HEK293 (cell line): Measurements from ENCODE around the gene ERBB2.

ENCODE experiments used
- GLI2 ChIP-seq: fragments of 450-650 bp; formaldehyde crosslinking; IDR thresholded peaks from 2 replicates; pipeline ENCODE4; 2017; ENCODE audit warnings: missing biosample characterization, missing genetic modification characterization, low read depth, borderline replicate concordance
- GLIS1 ChIP-seq: fragments of 450-650 bp; formaldehyde crosslinking; IDR thresholded peaks from 2 replicates; pipeline ENCODE4 v1.5.1; 2016; ENCODE audit warnings: missing biosample characterization, missing genetic modification characterization
- KLF7 ChIP-seq: fragments of 450-650 bp; formaldehyde crosslinking; IDR thresholded peaks from 2 replicates; pipeline ENCODE4 v1.5.1; 2016; ENCODE audit warnings: missing biosample characterization, missing genetic modification characterization, borderline replicate concordance
- MYNN ChIP-seq: fragments of 450-650 bp; formaldehyde crosslinking; IDR thresholded peaks from 2 replicates; pipeline ENCODE4 v1.5.1; 2016; ENCODE audit warnings: missing biosample characterization, missing genetic modification characterization, borderline replicate concordance
- PATZ1 ChIP-seq: fragments of 450-650 bp; formaldehyde crosslinking; IDR thresholded peaks from 2 replicates; pipeline ENCODE4 v1.5.1; 2016; ENCODE audit warnings: missing biosample characterization, missing genetic modification characterization
- PRDM6 ChIP-seq: fragments of 450-650 bp; formaldehyde crosslinking; IDR thresholded peaks from 2 replicates; pipeline ENCODE4 v1.5.1; 2017; ENCODE audit warnings: missing biosample characterization, missing genetic modification characterization
- ZBTB44 ChIP-seq: fragments of 450-650 bp; IDR thresholded peaks from 2 replicates; pipeline ENCODE4 v1.5.1; 2018; ENCODE audit warnings: missing biosample characterization, mild to moderate bottlenecking, missing genetic modification characterization
- ZFP69B ChIP-seq: fragments of 450-650 bp; formaldehyde crosslinking; IDR thresholded peaks from 2 replicates; pipeline ENCODE4 v1.5.1; 2016; ENCODE audit warnings: missing biosample characterization, missing genetic modification characterization
- ZNF280D ChIP-seq: fragments of 450-650 bp; formaldehyde crosslinking; IDR thresholded peaks from 2 replicates; pipeline ENCODE4 v1.5.1; 2016; ENCODE audit warnings: missing biosample characterization, missing genetic modification characterization
- ZNF366 ChIP-seq: fragments of 450-650 bp; formaldehyde crosslinking; conservative IDR thresholded peaks from 2 replicates; pipeline ENCODE4 v1.5.1; 2016; ENCODE audit warnings: missing biosample characterization, missing genetic modification characterization
- ZNF416 ChIP-seq: fragments of 450-650 bp; formaldehyde crosslinking; IDR thresholded peaks from 2 replicates; pipeline ENCODE4 v1.5.1; 2016; ENCODE audit warnings: missing biosample characterization, missing genetic modification characterization
- ZNF423 ChIP-seq: fragments of 450-650 bp; formaldehyde crosslinking; IDR thresholded peaks from 2 replicates; pipeline ENCODE4 v1.5.1; 2016; ENCODE audit warnings: missing biosample characterization, missing genetic modification characterization
- ZNF433 ChIP-seq: fragments of 450-650 bp; formaldehyde crosslinking; IDR thresholded peaks from 2 replicates; pipeline ENCODE4 v1.5.1; 2016; ENCODE audit warnings: missing biosample characterization, missing genetic modification characterization, low read depth
- ZNF449 ChIP-seq: fragments of 450-650 bp; formaldehyde crosslinking; IDR thresholded peaks from 2 replicates; pipeline ENCODE4 v1.5.1; 2017; ENCODE audit warnings: missing biosample characterization, mild to moderate bottlenecking, missing genetic modification characterization, moderate library complexity
- ZNF473 ChIP-seq: fragments of 450-650 bp; formaldehyde crosslinking; IDR thresholded peaks from 2 replicates; pipeline ENCODE4 v1.5.1; 2017; ENCODE audit warnings: missing biosample characterization, missing genetic modification characterization
- ZNF521 ChIP-seq: fragments of 450-650 bp; formaldehyde crosslinking; IDR thresholded peaks from 2 replicates; pipeline ENCODE4 v1.5.1; 2017; ENCODE audit warnings: missing biosample characterization, mild to moderate bottlenecking, missing genetic modification characterization
- ZNF529 ChIP-seq: fragments of 450-650 bp; formaldehyde crosslinking; IDR thresholded peaks from 2 replicates; pipeline ENCODE4 v1.5.1; 2017; ENCODE audit warnings: missing genetic modification characterization, missing biosample characterization; ENCODE audit not compliant: insufficient replicate concordance
- ZNF544 ChIP-seq: fragments of 450-650 bp; formaldehyde crosslinking; IDR thresholded peaks from 2 replicates; pipeline ENCODE4 v1.5.0; 2017; ENCODE audit warnings: missing biosample characterization, missing genetic modification characterization
- ZNF555 ChIP-seq: fragments of 450-650 bp; formaldehyde crosslinking; conservative IDR thresholded peaks from 2 replicates; pipeline ENCODE4 v1.5.1; 2017; ENCODE audit warnings: missing biosample characterization, mild to moderate bottlenecking, missing genetic modification characterization, inconsistent platforms
- ZNF623 ChIP-seq: fragments of 450-650 bp; formaldehyde crosslinking; IDR thresholded peaks from 2 replicates; pipeline ENCODE4 v1.5.1; 2016; ENCODE audit warnings: missing biosample characterization, missing genetic modification characterization
- ZNF660 ChIP-seq: fragments of 450-650 bp; IDR thresholded peaks from 2 replicates; pipeline ENCODE4 v1.5.1; 2018; ENCODE audit warnings: missing biosample characterization, mild to moderate bottlenecking, missing genetic modification characterization
- ZNF768 ChIP-seq: fragments of 450-650 bp; formaldehyde crosslinking; IDR thresholded peaks from 2 replicates; pipeline ENCODE4 v1.5.1; 2018; ENCODE audit warnings: missing biosample characterization, mild to moderate bottlenecking, missing genetic modification characterization
- ZNF791 ChIP-seq: fragments of 450-650 bp; formaldehyde crosslinking; IDR thresholded peaks from 2 replicates; pipeline ENCODE4 v1.5.1; 2016; ENCODE audit warnings: missing biosample characterization, missing genetic modification characterization
- ZSCAN30 ChIP-seq: fragments of 450-650 bp; IDR thresholded peaks from 2 replicates; pipeline ENCODE4 v1.5.1; 2018; ENCODE audit warnings: missing biosample characterization, mild to moderate bottlenecking, missing genetic modification characterization, moderate library complexity
- TF ChIP-seq, protein P1 (sequence below): fragments of 450-650 bp; formaldehyde crosslinking; conservative IDR thresholded peaks from 2 replicates; pipeline ENCODE4 v1.5.1; 2016; ENCODE audit warnings: low read depth, missing biosample characterization, missing genetic modification characterization

The ERBB2 gene

DNA sequence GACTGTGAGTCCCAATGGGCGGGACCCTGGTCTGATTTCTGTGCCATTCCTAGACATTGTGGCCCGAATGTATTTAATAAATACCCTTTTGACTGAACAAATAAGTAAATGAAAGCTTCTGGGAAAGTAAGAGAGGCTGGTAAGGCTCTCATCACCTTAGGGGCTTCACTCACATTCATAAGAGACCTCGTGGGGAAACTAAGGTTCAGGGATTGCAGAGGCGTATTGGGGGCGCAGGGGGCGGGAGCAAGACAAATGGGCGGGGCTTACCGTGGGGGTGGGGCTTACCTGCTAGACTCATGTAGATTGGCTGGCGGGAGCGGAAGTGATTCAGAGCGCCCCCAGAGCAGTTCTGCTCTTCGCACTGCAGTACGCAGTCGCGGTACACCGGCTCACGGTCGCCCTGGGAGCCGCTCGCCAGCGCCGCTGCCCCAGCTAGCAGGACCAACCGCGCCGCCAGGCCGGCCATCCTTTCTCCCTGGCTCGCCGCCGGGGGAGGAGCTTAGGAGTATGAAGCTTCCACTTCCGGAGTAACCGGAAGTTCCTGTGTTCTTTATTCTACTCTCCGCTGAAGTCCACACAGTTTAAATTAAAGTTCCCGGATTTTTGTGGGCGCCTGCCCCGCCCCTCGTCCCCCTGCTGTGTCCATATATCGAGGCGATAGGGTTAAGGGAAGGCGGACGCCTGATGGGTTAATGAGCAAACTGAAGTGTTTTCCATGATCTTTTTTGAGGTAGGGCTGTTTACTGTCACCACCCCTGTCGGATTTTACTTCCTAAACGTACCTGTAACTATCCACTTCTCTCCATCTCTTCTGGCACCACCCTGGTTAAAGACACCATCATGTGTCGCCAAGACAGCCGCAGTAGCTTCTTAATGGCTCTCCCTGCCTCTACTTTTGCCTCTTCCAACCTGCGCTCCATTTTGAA, 12.1 kb upstream of the ERBB2 start, which contains the start of gene PGAP3 (continued):
- TF ChIP-seq ZNF449, result peak; percentile 29; the same call in 1 of the 2 replicates
- no peak for TF ChIP-seq ZNF423 (tag by site-specific recombination)
- no peak for TF ChIP-seq ZNF366 (tag by site-specific recombination)
- no peak for TF ChIP-seq ZNF768
- TF ChIP-seq ZNF529 (tag by site-specific recombination), result no peak
- no peak for TF ChIP-seq ZNF623 (tag by site-specific recombination)
- TF ChIP-seq, protein P1, sequence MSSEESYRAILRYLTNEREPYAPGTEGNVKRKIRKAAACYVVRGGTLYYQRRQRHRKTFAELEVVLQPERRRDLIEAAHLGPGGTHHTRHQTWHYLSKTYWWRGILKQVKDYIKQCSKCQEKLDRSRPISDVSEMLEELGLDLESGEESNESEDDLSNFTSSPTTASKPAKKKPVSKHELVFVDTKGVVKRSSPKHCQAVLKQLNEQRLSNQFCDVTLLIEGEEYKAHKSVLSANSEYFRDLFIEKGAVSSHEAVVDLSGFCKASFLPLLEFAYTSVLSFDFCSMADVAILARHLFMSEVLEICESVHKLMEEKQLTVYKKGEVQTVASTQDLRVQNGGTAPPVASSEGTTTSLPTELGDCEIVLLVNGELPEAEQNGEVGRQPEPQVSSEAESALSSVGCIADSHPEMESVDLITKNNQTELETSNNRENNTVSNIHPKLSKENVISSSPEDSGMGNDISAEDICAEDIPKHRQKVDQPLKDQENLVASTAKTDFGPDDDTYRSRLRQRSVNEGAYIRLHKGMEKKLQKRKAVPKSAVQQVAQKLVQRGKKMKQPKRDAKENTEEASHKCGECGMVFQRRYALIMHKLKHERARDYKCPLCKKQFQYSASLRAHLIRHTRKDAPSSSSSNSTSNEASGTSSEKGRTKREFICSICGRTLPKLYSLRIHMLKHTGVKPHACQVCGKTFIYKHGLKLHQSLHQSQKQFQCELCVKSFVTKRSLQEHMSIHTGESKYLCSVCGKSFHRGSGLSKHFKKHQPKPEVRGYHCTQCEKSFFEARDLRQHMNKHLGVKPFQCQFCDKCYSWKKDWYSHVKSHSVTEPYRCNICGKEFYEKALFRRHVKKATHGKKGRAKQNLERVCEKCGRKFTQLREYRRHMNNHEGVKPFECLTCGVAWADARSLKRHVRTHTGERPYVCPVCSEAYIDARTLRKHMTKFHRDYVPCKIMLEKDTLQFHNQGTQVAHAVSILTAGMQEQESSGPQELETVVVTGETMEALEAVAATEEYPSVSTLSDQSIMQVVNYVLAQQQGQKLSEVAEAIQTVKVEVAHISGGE (tag by site-specific recombination), result peak; percentile 97
- no peak for TF ChIP-seq ZNF416 (tag by site-specific recombination)
- TF ChIP-seq PATZ1 (tag by site-specific recombination), result peak; percentile 69; the same call in 1 of the 2 replicates
- no peak for TF ChIP-seq ZNF280D (tag by site-specific recombination)
- TF ChIP-seq ZNF433 (tag by site-specific recombination), result no peak
- TF ChIP-seq GLI2 (tag by site-specific recombination), result no peak
- TF ChIP-seq ZNF555 (tag by site-specific recombination), result no peak
- no peak for TF ChIP-seq ZNF791
- TF ChIP-seq MYNN (tag by site-specific recombination), result no peak
- TF ChIP-seq PRDM6 (tag by site-specific recombination), result no peak
- no peak for TF ChIP-seq ZNF473 (tag by site-specific recombination)
- no peak for TF ChIP-seq ZFP69B (tag by site-specific recombination)
- TF ChIP-seq KLF7, result 0 out of 2 replicates have a peak, but pooled peaks have one; percentile 48
- TF ChIP-seq ZNF660 (tag by site-specific recombination), result peak; percentile 89; the same call in 1 of the 2 replicates
- no peak for TF ChIP-seq ZNF544 (tag by site-specific recombination)
- TF ChIP-seq ZBTB44, result no peak
- TF ChIP-seq GLIS1 (tag by site-specific recombination), result peak; percentile 65; the same call in 1 of the 2 replicates
- TF ChIP-seq ZSCAN30 (tag by site-specific recombination), result no peak
- TF ChIP-seq ZNF521, result no peak
